ENCODE data around the gene DUSP8.

Gene DUSP8

GRCh38 chr11:1571760-1572196, 293 bp downstream of the DUSP8 start:
- no peak for TF ChIP-seq CTCF (IDR thresholded peaks at IDR 0.05)

- no peak for TF ChIP-seq CTCF (IDR thresholded peaks at IDR 0.05)
Measured at GRCh38 chr11:1570896-1571759, 943 bp downstream of the DUSP8 start.

GRCh38 chr11:1570531-1570895, 1.6 kb downstream of the DUSP8 start:
- no peak for TF ChIP-seq CTCF (IDR thresholded peaks at IDR 0.05)

GRCh38 chr11:1570001-1570453, 2.0 kb downstream of the DUSP8 start:
- TF ChIP-seq CTCF (IDR thresholded peaks at IDR 0.05): no peak

- TF ChIP-seq CTCF (IDR thresholded peaks at IDR 0.05): no peak
Measured at GRCh38 chr11:1569251-1569780, 2.8 kb downstream of the DUSP8 start.

GRCh38 chr11:1568441-1568911, 3.6 kb downstream of the DUSP8 start:
- TF ChIP-seq CTCF (IDR thresholded peaks at IDR 0.05): no peak

- no peak for TF ChIP-seq CTCF (IDR thresholded peaks at IDR 0.05)
Measured at GRCh38 chr11:1567721-1568100, 4.4 kb downstream of the DUSP8 start.

Measured in LNCAP (cell line).